Gastroesophageal sphincter (tissue), 4 donors: Measurements from ENCODE around the gene EVPL. TPM values are rescaled to one million over a fixed set of nuclear protein-coding genes. Genes with fewer than 3 reads are reported as not detected.

Experiments
- ATAC-seq: fragments of 150-250 bp; one replicate; pipeline ENCODE4 v1.9.1; 2016; ENCODE audit warnings: mild to moderate bottlenecking, moderate library complexity
- H3K27ac ChIP-seq, 4 donors: fragments of 200-600 bp; sonication (generic) in 3 of 4; 1 replicate in 3 of 4; 2 replicates in 1 of 4; pipeline ENCODE4 v1.5.1; 2016 to 2019
- H3K27me3 ChIP-seq: fragments of 200-600 bp; sonication (generic); one replicate; pipeline ENCODE4 v1.5.1; 2019
- H3K36me3 ChIP-seq, 2 donors: fragments of 200-600 bp; sonication (generic); one replicate each; pipeline ENCODE4 v1.5.1; 2019; ENCODE audit warnings: control low read depth in 1 of 2
- H3K4me1 ChIP-seq, 3 donors: fragments of 200-600 bp; sonication (generic); 1 replicate in 2 of 3; 2 replicates in 1 of 3; pipeline ENCODE4 v1.5.1; 2016 to 2019; ENCODE audit warnings: control low read depth in 2 of 3
- H3K4me3 ChIP-seq, 2 donors: fragments of 200-600 bp; sonication (generic); one replicate each; pipeline ENCODE4 v1.5.1; 2019; ENCODE audit warnings: mild to moderate bottlenecking in 1 of 2, moderate library complexity in 1 of 2
- H3K9me3 ChIP-seq, 3 donors: fragments of 200-600 bp; sonication (generic); one replicate each; pipeline ENCODE4 v1.5.1; 2017 to 2019; ENCODE audit warnings: control low read depth in 2 of 3
- EP300 ChIP-seq: sonication (generic); formaldehyde crosslinking; IDR thresholded peaks from one replicate; pipeline ENCODE4 v1.6.1; 2017; ENCODE audit warnings: antibody characterized with exemption, mild to moderate bottlenecking
- POLR2A ChIP-seq, 2 donors: fragments of 450-650 bp; IDR thresholded peaks; one replicate each; pipeline ENCODE4 v1.6.1; 2017; ENCODE audit warnings: antibody characterized with exemption in 2 of 2, mild to moderate bottlenecking in 2 of 2, moderate library complexity in 1 of 2
- POLR2AphosphoS5 ChIP-seq: sonication (generic); formaldehyde crosslinking; IDR thresholded peaks from one replicate; pipeline ENCODE4 v1.6.1; 2017; ENCODE audit warnings: antibody characterized with exemption
- WGBS, 2 donors: methylation state at CpG; one replicate each; pipeline ENCODE4 v1.1.5; 2018; ENCODE audit warnings: low coverage in 1 of 2; 5-methylcytosine and 5-hydroxymethylcytosine counted together
- total RNA-seq, 4 donors: library from RNA; depleted of rRNA; stranded (reverse); fragments of >200 nt; gene quantifications; one replicate each; pipeline ENCODE4 v1.1.0, GENCODE V29; 2016
- TF ChIP-seq, protein P1 (sequence below), 4 experiments: fragments of 200-600 bp in 2 of 4; fragments of 450-650 bp in 2 of 4; sonication (generic) in 1 of 4; IDR thresholded peaks; one replicate each; pipeline ENCODE4 v1.5.1; 2017 to 2019; ENCODE audit warnings: antibody characterized with exemption in 4 of 4, mild to moderate bottlenecking in 2 of 4, moderate library complexity in 2 of 4

The EVPL gene
- total RNA-seq, 4 donors from 2014 or later = 1.3 to 6.1 (median 3.1) TPM

DNA sequence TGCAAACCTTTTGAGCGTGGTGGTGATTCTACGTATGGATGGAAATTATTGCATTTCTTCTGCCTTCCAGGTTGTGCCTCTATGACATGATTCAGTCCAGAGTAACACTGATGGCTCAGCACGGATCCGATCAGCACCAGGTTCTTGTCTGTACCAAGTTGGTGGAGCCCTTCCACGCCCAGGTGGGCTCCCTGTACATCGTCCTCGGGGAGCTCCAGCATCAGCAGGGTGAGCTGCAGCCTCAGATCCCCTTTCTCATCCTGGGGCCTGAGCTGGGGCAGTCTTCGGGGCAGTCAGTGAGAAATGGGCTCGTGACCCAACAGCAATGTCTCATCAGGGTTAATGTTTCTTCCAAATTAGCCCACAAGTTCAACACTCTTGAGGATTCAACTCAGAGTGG is 35.7 kb downstream of the EVPL start:
- ATAC-seq = no peak
- Histone ChIP-seq H3K36me3 (peaks cover 0 to 55% of the 10 kb centered on the region in 2 donors), H3K27me3 (no peaks in the 10 kb centered on the region), H3K4me1 (no peaks in the 10 kb centered on the region), H3K27ac (no peak overlapping the region), H3K9me3 (no peaks in the 10 kb centered on the region), H3K4me3 (no peak overlapping the region)
- 80 to 89% methylated on average over 2 to 3 of the region's 9 CpGs for WGBS, 2 donors
- TF ChIP-seq, protein P1, sequence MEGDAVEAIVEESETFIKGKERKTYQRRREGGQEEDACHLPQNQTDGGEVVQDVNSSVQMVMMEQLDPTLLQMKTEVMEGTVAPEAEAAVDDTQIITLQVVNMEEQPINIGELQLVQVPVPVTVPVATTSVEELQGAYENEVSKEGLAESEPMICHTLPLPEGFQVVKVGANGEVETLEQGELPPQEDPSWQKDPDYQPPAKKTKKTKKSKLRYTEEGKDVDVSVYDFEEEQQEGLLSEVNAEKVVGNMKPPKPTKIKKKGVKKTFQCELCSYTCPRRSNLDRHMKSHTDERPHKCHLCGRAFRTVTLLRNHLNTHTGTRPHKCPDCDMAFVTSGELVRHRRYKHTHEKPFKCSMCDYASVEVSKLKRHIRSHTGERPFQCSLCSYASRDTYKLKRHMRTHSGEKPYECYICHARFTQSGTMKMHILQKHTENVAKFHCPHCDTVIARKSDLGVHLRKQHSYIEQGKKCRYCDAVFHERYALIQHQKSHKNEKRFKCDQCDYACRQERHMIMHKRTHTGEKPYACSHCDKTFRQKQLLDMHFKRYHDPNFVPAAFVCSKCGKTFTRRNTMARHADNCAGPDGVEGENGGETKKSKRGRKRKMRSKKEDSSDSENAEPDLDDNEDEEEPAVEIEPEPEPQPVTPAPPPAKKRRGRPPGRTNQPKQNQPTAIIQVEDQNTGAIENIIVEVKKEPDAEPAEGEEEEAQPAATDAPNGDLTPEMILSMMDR (IDR thresholded peaks at IDR 0.05) = no peak
- no peak for TF ChIP-seq POLR2A (IDR thresholded peaks at IDR 0.05)

GRCh38 chr17:75987041-75987440 is 40.1 kb downstream of the EVPL start:
- Histone ChIP-seq H3K9me3 (no peaks in the 10 kb centered on the region), H3K27ac (no peak overlapping the region), H3K27me3 (no peaks in the 10 kb centered on the region), H3K4me1 (peaks cover 0 to 7% (median 0%) of the 10 kb centered on the region in 3 donors), H3K36me3 (peaks cover 0 to 18% of the 10 kb centered on the region in 2 donors), H3K4me3 (no peak overlapping the region)
- ATAC-seq = no peak
- TF ChIP-seq, protein P1 (IDR thresholded peaks at IDR 0.05) = no peak
- TF ChIP-seq EP300 (no peak), POLR2A (IDR thresholded peaks at IDR 0.05) (no peak), POLR2AphosphoS5 (no peak)
- WGBS, 2 donors = 50 to 78% methylated on average over 3 of the region's 4 CpGs

DNA sequence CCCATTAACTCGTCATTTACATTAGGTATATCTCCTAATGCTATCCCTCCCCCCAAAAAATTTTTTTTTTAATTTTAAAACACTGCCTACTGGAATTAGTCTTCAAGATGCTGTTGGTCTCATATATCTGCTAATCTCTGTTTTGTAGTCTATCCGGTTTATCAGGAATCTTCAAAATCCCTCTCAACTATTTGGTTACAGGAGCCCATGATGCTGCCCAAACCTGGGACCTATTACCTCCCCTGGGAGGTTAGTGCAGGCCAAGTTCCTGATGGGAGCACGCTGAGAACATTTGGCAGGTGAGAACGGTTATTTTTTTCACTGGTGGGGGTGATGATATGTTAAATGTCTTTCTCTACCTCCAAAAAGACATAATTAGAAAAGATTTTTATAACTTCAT is 41.1 kb downstream of the EVPL start:
- Histone ChIP-seq H3K4me1 (peaks cover 0 to 7% (median 0%) of the 10 kb centered on the region in 3 donors), H3K27me3 (no peaks in the 10 kb centered on the region), H3K27ac (no peak overlapping the region), H3K4me3 (no peak overlapping the region), H3K9me3 (no peaks in the 10 kb centered on the region), H3K36me3 (peaks cover 0 to 11% of the 10 kb centered on the region in 2 donors)
- TF ChIP-seq, protein P1 (IDR thresholded peaks at IDR 0.05) = no peak
- TF ChIP-seq EP300 = no peak
- WGBS, 2 donors = 88 to 100% methylated on average over 2 to 3 of the region's 4 CpGs
- no peak for ATAC-seq

GRCh38 chr17:75983501-75984181 is 43.5 kb downstream of the EVPL start:
- Histone ChIP-seq H3K9me3 (no peaks in the 10 kb centered on the region), H3K27ac (no peak overlapping the region)
- WGBS, 2 donors = 45 to 79% methylated on average over 2 to 4 of the region's 6 CpGs

More at GRCh38 chr17:75983501-75984181, 43.5 kb downstream of the EVPL start:
- Histone ChIP-seq H3K4me3 (no peak overlapping the region), H3K4me1 (peaks cover 0 to 19% (median 3%) of the 10 kb centered on the region in 3 donors), H3K27me3 (no peaks in the 10 kb centered on the region), H3K36me3 (no peaks in the 10 kb centered on the region)
- TF ChIP-seq EP300 (no peak), POLR2AphosphoS5 (no peak), POLR2A (IDR thresholded peaks at IDR 0.05) (no peak)
- TF ChIP-seq, protein P1 (IDR thresholded peaks at IDR 0.05) = no peak
- no peak for ATAC-seq
